GM23248 (cell line): ENCODE measurements around the gene P4HA2.

Source experiments
- EZH2 ChIP-seq: fragments of 200-600 bp; sonication (generic); IDR thresholded peaks from 2 replicates; pipeline ENCODE4 v1.6.1; 2018; ENCODE audit warnings: antibody characterized with exemption, mild to moderate bottlenecking; ENCODE audit not compliant: insufficient read depth, poor library complexity, severe bottlenecking
- EZH2phosphoT487 ChIP-seq: fragments of 200-600 bp; sonication (generic); IDR thresholded peaks from 2 replicates; pipeline ENCODE4 v1.6.1; 2018; ENCODE audit warnings: antibody characterized with exemption, moderate library complexity, mild to moderate bottlenecking, low read depth; ENCODE audit not compliant: insufficient read depth

DNA sequence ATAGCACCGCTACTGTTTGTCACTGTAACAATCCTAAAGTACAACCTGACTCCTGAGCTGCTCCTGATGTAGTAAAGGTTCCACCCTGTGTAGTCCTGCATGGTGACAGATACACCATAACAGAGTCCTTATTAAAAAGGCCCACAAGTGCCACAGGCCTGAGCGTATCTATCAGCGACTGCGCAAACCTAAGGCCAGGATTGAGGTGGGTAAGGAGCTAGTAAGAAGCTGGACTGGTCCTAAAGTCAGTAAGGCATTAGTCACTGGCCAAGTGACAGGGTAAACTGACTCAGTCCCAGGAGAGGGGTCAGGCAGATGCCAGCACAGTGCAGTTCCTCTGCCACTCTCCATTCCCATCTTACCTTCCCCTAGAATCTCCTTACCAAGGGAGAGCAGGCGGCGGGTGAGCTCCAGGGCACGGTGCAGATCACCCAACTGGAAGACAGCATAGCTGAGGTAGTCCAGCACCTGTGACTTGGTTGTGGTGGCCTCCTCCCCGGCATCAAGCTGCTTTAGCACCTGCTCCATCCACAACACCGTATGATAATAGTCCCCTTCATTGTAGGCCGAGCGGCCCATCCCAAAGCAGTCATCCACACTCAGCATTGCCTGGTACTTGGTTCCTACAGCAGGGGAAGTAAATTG, 17.6 kb downstream of the P4HA2 start:
- TF ChIP-seq EZH2: no peak
- TF ChIP-seq EZH2phosphoT487: no peak
